Gastroesophageal sphincter (tissue), 3 donors: Measurements from ENCODE around the gene ASPN.

Source experiments
- POLR2AphosphoS5 ChIP-seq: sonication (generic); formaldehyde crosslinking; IDR thresholded peaks from one replicate; pipeline ENCODE4 v1.6.1; 2017; ENCODE audit warnings: antibody characterized with exemption
- TF ChIP-seq, protein P1 (sequence below), 4 experiments: fragments of 200-600 bp in 2 of 4; fragments of 450-650 bp in 2 of 4; sonication (generic) in 1 of 4; IDR thresholded peaks; one replicate each; pipeline ENCODE4 v1.5.1; 2017 to 2019; ENCODE audit warnings: antibody characterized with exemption in 4 of 4, mild to moderate bottlenecking in 2 of 4, moderate library complexity in 2 of 4

DNA sequence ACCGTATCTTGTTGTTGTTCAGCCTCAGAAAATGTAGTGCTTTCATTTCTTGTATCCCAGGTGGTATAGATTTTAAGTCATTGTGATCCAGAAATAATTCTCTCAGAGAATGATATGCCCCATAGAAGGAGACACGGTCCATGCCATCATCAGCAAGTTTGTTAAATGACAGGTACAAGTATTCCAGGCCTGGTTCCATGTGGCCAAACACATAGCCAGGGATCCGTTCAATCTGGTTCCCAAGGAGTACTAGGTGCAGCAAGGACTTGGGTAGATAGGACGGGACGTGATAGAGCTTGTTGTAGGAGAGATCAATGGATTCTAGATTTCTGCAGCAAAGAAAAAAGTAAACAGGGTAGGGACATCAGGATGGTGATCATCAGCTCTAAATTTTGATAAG, 18.4 kb upstream of the ASPN start:
- TF ChIP-seq, protein P1, sequence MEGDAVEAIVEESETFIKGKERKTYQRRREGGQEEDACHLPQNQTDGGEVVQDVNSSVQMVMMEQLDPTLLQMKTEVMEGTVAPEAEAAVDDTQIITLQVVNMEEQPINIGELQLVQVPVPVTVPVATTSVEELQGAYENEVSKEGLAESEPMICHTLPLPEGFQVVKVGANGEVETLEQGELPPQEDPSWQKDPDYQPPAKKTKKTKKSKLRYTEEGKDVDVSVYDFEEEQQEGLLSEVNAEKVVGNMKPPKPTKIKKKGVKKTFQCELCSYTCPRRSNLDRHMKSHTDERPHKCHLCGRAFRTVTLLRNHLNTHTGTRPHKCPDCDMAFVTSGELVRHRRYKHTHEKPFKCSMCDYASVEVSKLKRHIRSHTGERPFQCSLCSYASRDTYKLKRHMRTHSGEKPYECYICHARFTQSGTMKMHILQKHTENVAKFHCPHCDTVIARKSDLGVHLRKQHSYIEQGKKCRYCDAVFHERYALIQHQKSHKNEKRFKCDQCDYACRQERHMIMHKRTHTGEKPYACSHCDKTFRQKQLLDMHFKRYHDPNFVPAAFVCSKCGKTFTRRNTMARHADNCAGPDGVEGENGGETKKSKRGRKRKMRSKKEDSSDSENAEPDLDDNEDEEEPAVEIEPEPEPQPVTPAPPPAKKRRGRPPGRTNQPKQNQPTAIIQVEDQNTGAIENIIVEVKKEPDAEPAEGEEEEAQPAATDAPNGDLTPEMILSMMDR (IDR thresholded peaks at IDR 0.05) = no peak
- no peak for TF ChIP-seq POLR2AphosphoS5
